ENCODE data around the gene WWOX. TPM values are rescaled to one million over a fixed set of nuclear protein-coding genes. Genes with fewer than 3 reads are reported as not detected.

The WWOX gene
- total RNA-seq, 1 experiment from 2014 or later, result 35.6 TPM

GRCh38 chr16:79195938-79196337, 1096.5 kb downstream of the WWOX start:
- Histone ChIP-seq H3K27ac (no peak overlapping the region), H4K20me1 (ENCODE audit: insufficient read depth) (no peaks in the 10 kb centered on the region), H3K27me3 (ENCODE audit: insufficient read depth, low read depth) (no peaks in the 10 kb centered on the region), H3K4me3 (no peak overlapping the region), H3F3A (ENCODE audit: insufficient read depth, low read depth) (no peaks in the 10 kb centered on the region), H3K79me2 (ENCODE audit: low read depth) (no peaks in the 10 kb centered on the region), H3K9me3 (ENCODE audit: insufficient read depth, low read depth) (no peaks in the 10 kb centered on the region), H2AFZ (no peak overlapping the region), H3K9me2 (ENCODE audit: insufficient read depth) (no peaks in the 10 kb centered on the region), H3K36me3 (ENCODE audit: low read depth) (no peaks in the 10 kb centered on the region), H3K4me1 (replicated peaks; ENCODE audit: insufficient read depth) (no peaks in the 10 kb centered on the region), H3K4me2 (no peak overlapping the region)
- ChIA-PET POLR2A (ENCODE audit: unreplicated experiment) (no interaction called here), CTCF (no interaction called here)
- TF ChIP-seq EZH2 (IDR thresholded peaks at IDR 0.05; ENCODE audit: low read depth) (no peak), CTCF (conservative IDR thresholded peaks at IDR 0.05) (no peak)
- intact Hi-C loops (cut with micrococcal nuclease; ENCODE audit: unreplicated experiment), result no loop called here
- DNase-seq, result no peak
- BruUV-seq (replicated peaks), result no TSS peak

- Histone ChIP-seq H3K4me1 (replicated peaks; ENCODE audit: insufficient read depth) (no peaks in the 10 kb centered on the region), H3K36me3 (ENCODE audit: low read depth) (no peaks in the 10 kb centered on the region), H3K4me2 (no peak overlapping the region), H2AFZ (no peak overlapping the region), H3F3A (ENCODE audit: insufficient read depth, low read depth) (no peaks in the 10 kb centered on the region), H3K27ac (no peak overlapping the region), H4K20me1 (ENCODE audit: insufficient read depth) (no peaks in the 10 kb centered on the region), H3K4me3 (no peak overlapping the region), H3K79me2 (ENCODE audit: low read depth) (no peaks in the 10 kb centered on the region), H3K9me2 (ENCODE audit: insufficient read depth) (no peaks in the 10 kb centered on the region), H3K9me3 (ENCODE audit: insufficient read depth, low read depth) (no peaks in the 10 kb centered on the region), H3K27me3 (ENCODE audit: insufficient read depth, low read depth) (no peaks in the 10 kb centered on the region)
- intact Hi-C loops (cut with micrococcal nuclease; ENCODE audit: unreplicated experiment), result no loop called here
- ChIA-PET POLR2A (ENCODE audit: unreplicated experiment) (no interaction called here), CTCF (no interaction called here)
- no peak for TF ChIP-seq CTCF (conservative IDR thresholded peaks at IDR 0.05)
- no peak for TF ChIP-seq EZH2 (IDR thresholded peaks at IDR 0.05; ENCODE audit: low read depth)
- no TSS peak for BruUV-seq (replicated peaks)
- no peak for DNase-seq
These were observed 1102.0 kb downstream of the WWOX start for GRCh38 chr16:79201436-79201835.

- no TSS peak for BruUV-seq (replicated peaks)
These were observed 1103.5 kb downstream of the WWOX start for GRCh38 chr16:79202977-79203376.

More at GRCh38 chr16:79202977-79203376, 1103.5 kb downstream of the WWOX start:
- Histone ChIP-seq H3K9me3 (ENCODE audit: insufficient read depth, low read depth) (no peaks in the 10 kb centered on the region), H3K4me2 (no peak overlapping the region), H3K9me2 (ENCODE audit: insufficient read depth) (no peaks in the 10 kb centered on the region), H3K79me2 (ENCODE audit: low read depth) (no peaks in the 10 kb centered on the region), H3F3A (ENCODE audit: insufficient read depth, low read depth) (no peaks in the 10 kb centered on the region), H3K36me3 (ENCODE audit: low read depth) (no peaks in the 10 kb centered on the region), H4K20me1 (ENCODE audit: insufficient read depth) (no peaks in the 10 kb centered on the region), H3K27ac (no peak overlapping the region), H3K4me3 (no peak overlapping the region), H3K27me3 (ENCODE audit: insufficient read depth, low read depth) (no peaks in the 10 kb centered on the region), H2AFZ (no peak overlapping the region), H3K4me1 (replicated peaks; ENCODE audit: insufficient read depth) (no peaks in the 10 kb centered on the region)
- ChIA-PET CTCF (no interaction called here), POLR2A (ENCODE audit: unreplicated experiment) (no interaction called here)
- DNase-seq, result no peak
- TF ChIP-seq EZH2 (IDR thresholded peaks at IDR 0.05; ENCODE audit: low read depth), result no peak
- TF ChIP-seq CTCF (conservative IDR thresholded peaks at IDR 0.05), result no peak
- intact Hi-C loops (cut with micrococcal nuclease; ENCODE audit: unreplicated experiment), result no loop called here

Measured in PC-9 (cell line).